Measurements from ENCODE around the gene SCAF11.

- no peak for TF ChIP-seq POLR2A (IDR thresholded peaks at IDR 0.05; ENCODE audit: low read length)
- TF ChIP-seq GATA1 (IDR thresholded peaks at IDR 0.05; ENCODE audit: low read depth, low read length), result no peak
Measured at GRCh38 chr12:45895961-45896360, 94.4 kb downstream of the SCAF11 start.
